H1 (cell line): ENCODE measurements around the gene MKLN1. TPM values are rescaled to one million over a fixed set of nuclear protein-coding genes. Genes with fewer than 3 reads are reported as not detected.

Experiments used
- CHD7 ChIP-seq: fragments of 300-600 bp; sonication (generic); IDR thresholded peaks from 2 replicates; pipeline ENCODE4 v1.7.1; 2012; ENCODE audit warnings: low read length, moderate library complexity, mild to moderate bottlenecking, inconsistent platforms; ENCODE audit not compliant: insufficient replicate concordance
- NRF1 ChIP-seq: IDR thresholded peaks from 2 replicates; pipeline ENCODE4 v1.6.1; 2011; ENCODE audit warnings: mild to moderate bottlenecking, low read depth, low read length, improper control_type of control experiment
- TEAD4 ChIP-seq: IDR thresholded peaks from 2 replicates; pipeline ENCODE4 v1.6.1; 2012; ENCODE audit warnings: low read depth, low read length, inconsistent platforms, mixed read lengths
- polyA plus RNA-seq, 7 experiments: library from polyadenylated mRNA; depleted of rRNA in 3 of 7; stranded (reverse) in 5 of 7; unstranded in 2 of 7; fragments of >200 nt in 5 of 7; fragments of 200-250 nt in 2 of 7; gene quantifications; 1 replicate in 5 of 7; 2 replicates in 1 of 7; 4 replicates in 1 of 7; pipeline versions ENCODE4 v1.2.1 to v1.2.3, GENCODE V29; 2011 to 2013; ENCODE audit warnings: missing spikeins in 2 of 7, mixed read lengths in 2 of 7
- total RNA-seq: library from RNA; stranded (reverse); fragmentation: NEBNext Ultra II Directional; extraction: Animal tissue kit (Norgen Biotek cat#: 25700); gene quantifications from 2 replicates; pipeline ENCODE4 v1.2.1, GENCODE V29; 2021

MKLN1 gene
- total and polyA plus RNA-seq, 2 of the 8 experiments (the other 6 are each of a cell fraction or from before 2014, with no cell fraction given): 22.3 to 50.9 TPM

GRCh38 chr7:131302876-131303707 is 24.6 kb upstream of the MKLN1 start (continued):
- no peak for TF ChIP-seq CHD7
- no peak for TF ChIP-seq NRF1
- 0 out of 2 replicates have a peak, but pooled peaks have one; percentile 10 for TF ChIP-seq TEAD4
